Stimulated activated CD4-positive, alpha-beta T cell treated with anti-CD3 and anti-CD28 coated beads, TNF-alpha, amount 100 ng/mL, for 4 hours (primary cell): Measurements from ENCODE around the gene GABRB2.
"Not testable (repeated sequence)": the region's sequence is repeated elsewhere in the genome, so short reads cannot be mapped to it uniquely, and the experiment has no call there.

ENCODE experiments used
- DNase-seq, 3 experiments: peaks; one replicate each; pipeline ENCODE4 v3.0.0-alpha.2; 2020; ENCODE audit warnings: low read depth in 3 of 3

Gene GABRB2

GRCh38 chr5:161546470-161547301 lies at the start of gene GABRB2:
GABRB2 (minus strand) TSS chr5:161546725; CDS start chr5:161546643, 82 bp downstream.
- DNase-seq: no peak

- no peak for DNase-seq
Observed at GRCh38 chr5:161585798-161586197, 39.3 kb upstream of the GABRB2 start.

GRCh38 chr5:161580621-161581020 lies 34.1 kb upstream of the GABRB2 start:
- no peak for DNase-seq

- DNase-seq: no peak
Observed at GRCh38 chr5:161572914-161573313, 26.4 kb upstream of the GABRB2 start.

GRCh38 chr5:161566081-161566480 lies 19.6 kb upstream of the GABRB2 start:
- no peak for DNase-seq

GRCh38 chr5:161562446-161562845 lies 15.9 kb upstream of the GABRB2 start:
- no peak for DNase-seq

GRCh38 chr5:161549106-161549505 lies 2.6 kb upstream of the GABRB2 start:
- DNase-seq: no peak

- DNase-seq: no peak
Observed at GRCh38 chr5:161548487-161549094, 2.1 kb upstream of the GABRB2 start.

- no peak for DNase-seq
Observed at GRCh38 chr5:161547738-161548486, 1.4 kb upstream of the GABRB2 start.

GRCh38 chr5:161547406-161547737 lies 847 bp upstream of the GABRB2 start:
- DNase-seq: no peak

- DNase-seq: no peak
Observed at GRCh38 chr5:161546095-161546469, 443 bp downstream of the GABRB2 start.

GRCh38 chr5:161545344-161546094 lies 1.0 kb downstream of the GABRB2 start:
- no peak for DNase-seq

GRCh38 chr5:161544350-161544765 lies 2.2 kb downstream of the GABRB2 start:
- no peak for DNase-seq

- no peak for DNase-seq
Observed at GRCh38 chr5:161539016-161539415, 7.5 kb downstream of the GABRB2 start.

GRCh38 chr5:161535762-161536161 lies 10.8 kb downstream of the GABRB2 start:
- no peak for DNase-seq

- no peak for DNase-seq
Observed at GRCh38 chr5:161530700-161531099, 15.8 kb downstream of the GABRB2 start.

- DNase-seq: no peak
Observed at GRCh38 chr5:161513942-161514341, 32.6 kb downstream of the GABRB2 start.

GRCh38 chr5:161507591-161507990 lies 38.9 kb downstream of the GABRB2 start:
- no peak for DNase-seq

- DNase-seq: not testable (repeated sequence)
Observed at GRCh38 chr5:161505160-161505559, 41.4 kb downstream of the GABRB2 start.

GRCh38 chr5:161498531-161498930 lies 48.0 kb downstream of the GABRB2 start:
- no peak for DNase-seq

GRCh38 chr5:161483721-161484120 lies 62.8 kb downstream of the GABRB2 start:
- no peak for DNase-seq

- DNase-seq: no peak
Observed at GRCh38 chr5:161481922-161482321, 64.6 kb downstream of the GABRB2 start.
